Loucy (cell line): ENCODE data around the gene CD96.

Experiments
- EZH2phosphoT487 ChIP-seq: fragments of 200-600 bp; IDR thresholded peaks from 2 replicates; pipeline ENCODE4 v1.6.1; 2018; ENCODE audit warnings: antibody characterized with exemption, mild to moderate bottlenecking, moderate library complexity, borderline replicate concordance
- TF ChIP-seq, protein P1 (sequence below): fragments of 200-600 bp; sonication (generic); conservative IDR thresholded peaks from 2 replicates; pipeline ENCODE4 v1.5.1; 2014; ENCODE audit warnings: mild to moderate bottlenecking, antibody characterized with exemption, low read length

DNA sequence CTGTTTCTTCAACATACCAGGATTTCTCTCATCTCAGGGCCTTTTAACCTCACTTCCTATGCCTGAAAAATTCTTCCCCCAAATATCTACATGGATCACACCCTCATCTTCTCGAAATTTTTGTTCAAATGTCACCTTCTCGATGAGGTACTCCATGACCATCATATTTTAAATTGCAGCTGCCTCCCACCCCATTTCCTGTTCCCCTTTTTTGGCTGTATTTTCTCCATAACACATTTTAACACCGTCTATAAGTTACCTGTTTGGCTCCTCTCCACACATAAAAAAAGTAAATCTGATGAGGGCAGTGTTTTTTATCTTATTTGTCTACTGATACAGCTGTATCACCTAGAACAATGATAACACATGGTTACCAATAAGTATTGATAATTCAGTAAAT, 73.9 kb downstream of the CD96 start:
- TF ChIP-seq, protein P1, sequence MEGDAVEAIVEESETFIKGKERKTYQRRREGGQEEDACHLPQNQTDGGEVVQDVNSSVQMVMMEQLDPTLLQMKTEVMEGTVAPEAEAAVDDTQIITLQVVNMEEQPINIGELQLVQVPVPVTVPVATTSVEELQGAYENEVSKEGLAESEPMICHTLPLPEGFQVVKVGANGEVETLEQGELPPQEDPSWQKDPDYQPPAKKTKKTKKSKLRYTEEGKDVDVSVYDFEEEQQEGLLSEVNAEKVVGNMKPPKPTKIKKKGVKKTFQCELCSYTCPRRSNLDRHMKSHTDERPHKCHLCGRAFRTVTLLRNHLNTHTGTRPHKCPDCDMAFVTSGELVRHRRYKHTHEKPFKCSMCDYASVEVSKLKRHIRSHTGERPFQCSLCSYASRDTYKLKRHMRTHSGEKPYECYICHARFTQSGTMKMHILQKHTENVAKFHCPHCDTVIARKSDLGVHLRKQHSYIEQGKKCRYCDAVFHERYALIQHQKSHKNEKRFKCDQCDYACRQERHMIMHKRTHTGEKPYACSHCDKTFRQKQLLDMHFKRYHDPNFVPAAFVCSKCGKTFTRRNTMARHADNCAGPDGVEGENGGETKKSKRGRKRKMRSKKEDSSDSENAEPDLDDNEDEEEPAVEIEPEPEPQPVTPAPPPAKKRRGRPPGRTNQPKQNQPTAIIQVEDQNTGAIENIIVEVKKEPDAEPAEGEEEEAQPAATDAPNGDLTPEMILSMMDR, result no peak
- TF ChIP-seq EZH2phosphoT487, result no peak
